DND-41 (cell line): Measurements from ENCODE around the gene MSI2.

Experiments used
- ATAC-seq: fragments of 200-7000 bp; cut with Tn5 transposase; 3 replicates; pipeline ENCODE4 v1.9.1; 2021; ENCODE audit warnings: low read depth; ENCODE audit not compliant: insufficient read depth
- DNase-seq: peaks from one replicate; pipeline ENCODE4 v3.0.0-alpha.2; 2020
- H2AFZ ChIP-seq: 2 replicates; pipeline ENCODE4 v1.6.0; 2012; ENCODE audit warnings: low read depth, low read length
- H3K27ac ChIP-seq: 2 replicates; pipeline ENCODE4 v1.5.1; 2012; ENCODE audit warnings: low read length, inconsistent platforms
- H3K27me3 ChIP-seq: fragments of 200-600 bp; sonication (generic); 2 replicates; pipeline ENCODE4 v1.6.0; 2012; ENCODE audit warnings: low read length, mild to moderate bottlenecking, inconsistent platforms; ENCODE audit not compliant: insufficient read depth, poor library complexity
- H3K36me3 ChIP-seq: 2 replicates; pipeline ENCODE4 v1.5.1; 2012; ENCODE audit warnings: low read length, inconsistent platforms; ENCODE audit not compliant: insufficient read depth
- H3K4me1 ChIP-seq: 2 replicates; pipeline ENCODE4 v1.5.1; 2012; ENCODE audit warnings: mild to moderate bottlenecking, low read length; ENCODE audit not compliant: insufficient read depth
- H3K4me2 ChIP-seq: 2 replicates; pipeline ENCODE4 v1.6.0; 2012; ENCODE audit warnings: mild to moderate bottlenecking, moderate library complexity, low read length, inconsistent platforms; ENCODE audit not compliant: insufficient read depth
- H3K4me3 ChIP-seq, 2 experiments: fragments of 200-600 bp in 1 of 2; shearing (Covaris generic) in 1 of 2; 2 replicates each; pipeline ENCODE4 v1.5.1; 2012 to 2016; ENCODE audit warnings: inconsistent platforms in 2 of 2, low read length in 2 of 2, mild to moderate bottlenecking in 2 of 2, low read depth in 1 of 2, moderate library complexity in 1 of 2
- H3K79me2 ChIP-seq: 2 replicates; pipeline ENCODE4 v1.6.0; 2012; ENCODE audit warnings: low read length, inconsistent platforms; ENCODE audit not compliant: insufficient read depth
- H3K9ac ChIP-seq: 2 replicates; pipeline ENCODE4 v1.6.0; 2012; ENCODE audit warnings: low read depth, mild to moderate bottlenecking, inconsistent platforms, low read length, moderate library complexity
- H3K9me3 ChIP-seq: 2 replicates; pipeline ENCODE4 v1.5.1; 2012; ENCODE audit warnings: low read length, moderate library complexity, mild to moderate bottlenecking, inconsistent platforms; ENCODE audit not compliant: insufficient read depth, severe bottlenecking
- H4K20me1 ChIP-seq: 2 replicates; pipeline ENCODE4 v1.6.0; 2012; ENCODE audit warnings: low read length; ENCODE audit not compliant: insufficient read depth
- EZH2 ChIP-seq: IDR thresholded peaks from 3 replicates; pipeline ENCODE4 v1.6.1; 2012; ENCODE audit warnings: borderline replicate concordance, low read depth, mild to moderate bottlenecking, moderate library complexity, low read length, inconsistent platforms; ENCODE audit not compliant: severe bottlenecking
- TF ChIP-seq, protein P1 (sequence below): IDR thresholded peaks from 2 replicates; pipeline ENCODE4 v1.5.1; 2012; ENCODE audit warnings: borderline replicate concordance, low read length, moderate library complexity, mild to moderate bottlenecking; ENCODE audit not compliant: poor library complexity, severe bottlenecking; ENCODE audit errors: extremely low read depth

MSI2 gene

DNA sequence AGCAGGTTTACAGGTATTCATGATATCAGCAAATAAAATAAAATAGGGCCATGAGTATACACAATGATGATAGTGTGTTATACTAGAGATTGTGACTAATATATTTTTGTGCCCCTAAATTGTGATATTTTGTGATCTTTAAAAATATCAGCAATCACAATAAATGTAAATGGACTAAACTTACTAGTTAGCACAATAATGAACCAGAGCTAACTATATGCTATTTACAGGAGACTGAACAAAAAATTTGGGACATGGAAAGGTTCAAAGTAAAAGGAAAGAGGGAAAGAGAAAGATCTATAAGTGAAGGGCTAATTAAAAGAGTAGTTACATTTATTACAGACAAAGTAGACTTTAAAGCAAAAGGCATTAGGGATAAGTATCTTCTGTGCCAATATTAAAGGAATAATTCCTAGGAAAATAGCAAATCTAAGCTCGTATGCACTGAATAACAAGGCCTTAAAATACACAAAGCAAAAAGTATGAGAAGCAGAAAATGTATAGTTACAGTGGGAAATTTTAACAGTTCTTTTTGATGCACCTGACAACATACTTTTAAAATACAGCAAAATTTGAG lies 5.0 kb upstream of the MSI2 start:
- Histone ChIP-seq H3K9ac (no peak overlapping the region), H3K27ac (no peak overlapping the region), H4K20me1 (no peaks in the 10 kb centered on the region), H3K36me3 (no peaks in the 10 kb centered on the region), H3K4me2 (no peak overlapping the region), H3K4me3 (no peak overlapping the region), H3K79me2 (no peaks in the 10 kb centered on the region), H3K9me3 (peaks cover 23% of the 10 kb centered on the region), H2AFZ (no peak overlapping the region), H3K4me1 (peaks cover 8% of the 10 kb centered on the region), H3K27me3 (no peaks in the 10 kb centered on the region)
- TF ChIP-seq EZH2, result no peak
- TF ChIP-seq, protein P1, sequence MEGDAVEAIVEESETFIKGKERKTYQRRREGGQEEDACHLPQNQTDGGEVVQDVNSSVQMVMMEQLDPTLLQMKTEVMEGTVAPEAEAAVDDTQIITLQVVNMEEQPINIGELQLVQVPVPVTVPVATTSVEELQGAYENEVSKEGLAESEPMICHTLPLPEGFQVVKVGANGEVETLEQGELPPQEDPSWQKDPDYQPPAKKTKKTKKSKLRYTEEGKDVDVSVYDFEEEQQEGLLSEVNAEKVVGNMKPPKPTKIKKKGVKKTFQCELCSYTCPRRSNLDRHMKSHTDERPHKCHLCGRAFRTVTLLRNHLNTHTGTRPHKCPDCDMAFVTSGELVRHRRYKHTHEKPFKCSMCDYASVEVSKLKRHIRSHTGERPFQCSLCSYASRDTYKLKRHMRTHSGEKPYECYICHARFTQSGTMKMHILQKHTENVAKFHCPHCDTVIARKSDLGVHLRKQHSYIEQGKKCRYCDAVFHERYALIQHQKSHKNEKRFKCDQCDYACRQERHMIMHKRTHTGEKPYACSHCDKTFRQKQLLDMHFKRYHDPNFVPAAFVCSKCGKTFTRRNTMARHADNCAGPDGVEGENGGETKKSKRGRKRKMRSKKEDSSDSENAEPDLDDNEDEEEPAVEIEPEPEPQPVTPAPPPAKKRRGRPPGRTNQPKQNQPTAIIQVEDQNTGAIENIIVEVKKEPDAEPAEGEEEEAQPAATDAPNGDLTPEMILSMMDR, result no peak
- ATAC-seq (no peak), DNase-seq (no peak)

DNA sequence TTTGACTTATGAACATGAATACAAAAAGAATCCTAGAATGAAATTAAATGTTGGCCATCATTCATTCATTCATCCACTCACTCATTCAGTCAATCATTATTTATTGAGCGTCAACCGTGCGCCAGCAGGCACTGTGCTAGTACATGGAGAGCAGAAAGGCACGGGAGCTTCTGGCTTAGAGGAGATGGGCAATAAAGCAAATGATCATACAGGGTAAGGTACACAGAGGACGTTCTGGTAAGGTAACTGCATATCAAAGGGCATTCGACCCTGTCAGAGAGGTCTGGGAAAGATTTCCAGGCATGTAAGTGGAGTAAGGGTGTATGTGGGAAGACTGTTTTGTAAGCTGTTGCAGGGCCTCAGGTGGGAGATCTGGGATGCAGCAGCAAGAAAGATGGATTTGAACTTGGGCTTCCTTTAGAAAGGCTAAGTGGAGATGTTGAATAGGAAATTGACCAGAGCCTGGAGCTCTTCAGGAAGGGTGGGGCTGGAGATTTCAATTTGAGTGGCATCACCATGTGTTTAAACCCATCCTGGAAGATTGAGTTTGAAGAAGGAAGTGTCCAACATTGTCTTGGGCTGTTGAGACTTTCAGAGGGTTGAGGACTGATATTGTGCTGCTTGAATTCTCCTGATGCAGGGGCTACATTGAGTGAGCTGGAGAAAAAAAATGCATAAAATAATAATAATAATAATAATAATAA lies 2.8 kb upstream of the MSI2 start:
- H3K4me1 ChIP-seq, result peaks cover 8% of the 10 kb centered on the region
- ATAC-seq (no peak), DNase-seq (no peak)
- no peak for TF ChIP-seq EZH2
- TF ChIP-seq, protein P1, result no peak
- H3K9me3 ChIP-seq, result peaks cover 23% of the 10 kb centered on the region
- H3K36me3 ChIP-seq, result peaks cover 8% of the 10 kb centered on the region
- H3K27me3 ChIP-seq, result no peaks in the 10 kb centered on the region
- no peak overlapping the region for H3K4me3 ChIP-seq
- no peak overlapping the region for H2AFZ ChIP-seq
- no peak overlapping the region for H3K9ac ChIP-seq
- no peak overlapping the region for H3K27ac ChIP-seq
- H4K20me1 ChIP-seq, result peaks cover 5% of the 10 kb centered on the region
- H3K4me2 ChIP-seq, result no peak overlapping the region
- peaks cover 18% of the 10 kb centered on the region for H3K79me2 ChIP-seq

DNA sequence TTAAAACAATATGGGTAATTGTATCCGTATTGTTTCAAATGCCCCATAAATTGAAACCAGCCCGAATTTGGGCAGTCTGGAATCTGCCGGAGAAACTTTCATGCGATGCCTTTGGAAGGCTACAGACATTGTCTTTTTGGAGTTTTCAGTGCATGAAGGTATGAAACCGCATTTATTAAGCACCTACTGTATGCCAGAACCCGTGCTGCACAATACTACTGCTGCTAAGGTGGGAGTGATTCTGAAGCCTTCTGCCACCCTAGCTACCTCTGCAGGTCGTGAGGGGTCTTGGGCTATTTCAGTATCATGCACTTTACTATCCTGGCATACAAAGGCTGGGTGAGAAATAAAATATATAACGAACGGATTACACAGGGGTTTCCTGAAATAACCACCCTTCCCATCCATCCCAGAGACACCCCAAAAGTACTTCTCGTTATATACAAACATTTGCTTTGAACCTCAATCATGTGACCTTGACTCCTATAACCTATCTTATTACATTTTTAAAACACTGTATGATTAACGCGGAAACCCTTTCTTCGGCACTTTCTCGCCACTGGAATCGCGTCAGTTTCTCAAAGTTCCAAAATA lies 1.0 kb upstream of the MSI2 start:
- H3K79me2 ChIP-seq, result peaks cover 36% of the 10 kb centered on the region
- no peak for TF ChIP-seq EZH2
- TF ChIP-seq, protein P1, result no peak
- H3K36me3 ChIP-seq, result peaks cover 26% of the 10 kb centered on the region
- peak overlapping the region; percentile 7; the same call in 1 of the 2 replicates for H2AFZ ChIP-seq
- H3K9ac ChIP-seq, result peak overlapping the region; percentile 36; the same call in 1 of the 2 replicates
- peaks cover 24% of the 10 kb centered on the region for H3K4me1 ChIP-seq
- ATAC-seq (no peak), DNase-seq (no peak)
- no peaks in the 10 kb centered on the region for H3K27me3 ChIP-seq
- peaks cover 12% of the 10 kb centered on the region for H3K9me3 ChIP-seq
- peak overlapping the region; percentile 63 for H3K4me2 ChIP-seq
- H4K20me1 ChIP-seq, result peaks cover 18% of the 10 kb centered on the region
- H3K27ac ChIP-seq, result no peak overlapping the region
- peak overlapping the region in 1 of 2 experiments; percentile 50; a peak in 2 of 4 replicates for H3K4me3 ChIP-seq
